GM18909 (cell line): ENCODE results near the gene RAF1.
"Not testable (repeated sequence)": the region's sequence is repeated elsewhere in the genome, so short reads cannot be mapped to it uniquely, and the experiment has no call there.

Experiments
- ATAC-seq: cut with Tn5 transposase; IDR thresholded peaks from one replicate; pipeline ENCODE4 v1.9.1; 2021; ENCODE audit warnings: mild to moderate bottlenecking; ENCODE audit not compliant: unreplicated experiment, poor library complexity

The RAF1 gene

DNA sequence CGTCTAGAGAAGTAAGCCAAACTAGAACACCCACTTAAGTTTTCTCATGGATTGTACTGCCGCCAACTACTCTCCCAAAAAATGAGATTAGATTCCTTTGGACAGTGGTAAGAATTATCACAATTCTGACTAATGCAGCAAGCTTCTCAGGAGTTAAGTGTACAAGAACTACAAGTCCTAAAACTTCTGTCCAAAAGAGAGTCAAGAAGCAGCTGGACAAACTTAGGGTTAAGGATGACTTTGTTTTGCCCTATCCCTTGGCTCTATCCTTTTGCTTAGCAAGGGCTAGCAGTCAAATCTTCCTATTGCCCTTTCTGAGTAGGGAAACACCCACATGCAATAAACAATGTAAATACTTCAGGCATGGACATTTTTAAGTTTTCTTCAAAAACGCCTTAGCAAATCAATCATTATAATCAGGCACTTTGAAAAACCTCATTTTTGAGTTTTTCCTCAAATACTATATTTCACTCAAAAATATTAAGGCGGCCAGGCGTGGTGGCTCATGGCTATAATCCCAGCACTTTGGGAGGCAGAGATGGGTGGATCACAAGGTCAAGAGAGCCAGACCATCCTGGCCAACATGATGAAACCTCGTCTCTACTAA is 19.5 kb downstream of the RAF1 start:
- ATAC-seq, result no peak

DNA sequence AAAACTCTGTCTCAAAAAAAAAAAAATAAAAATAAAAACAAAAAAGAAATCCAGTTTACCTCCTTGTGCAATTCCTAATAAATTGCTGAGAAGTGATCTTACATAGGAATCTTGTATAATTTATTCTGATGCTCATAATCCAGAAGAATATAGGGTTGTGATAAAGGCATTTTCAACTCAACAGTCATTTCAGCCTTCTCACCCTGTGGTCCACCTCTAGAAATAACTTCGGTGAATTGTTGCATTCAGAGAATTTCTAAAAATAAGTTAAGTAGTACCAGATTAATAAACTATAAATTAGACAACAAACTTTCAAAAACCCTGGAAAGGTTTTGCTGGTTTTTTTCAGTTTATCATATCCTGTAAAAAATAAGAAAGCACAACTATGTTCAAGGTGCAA is 20.2 kb downstream of the RAF1 start:
- no peak for ATAC-seq

DNA sequence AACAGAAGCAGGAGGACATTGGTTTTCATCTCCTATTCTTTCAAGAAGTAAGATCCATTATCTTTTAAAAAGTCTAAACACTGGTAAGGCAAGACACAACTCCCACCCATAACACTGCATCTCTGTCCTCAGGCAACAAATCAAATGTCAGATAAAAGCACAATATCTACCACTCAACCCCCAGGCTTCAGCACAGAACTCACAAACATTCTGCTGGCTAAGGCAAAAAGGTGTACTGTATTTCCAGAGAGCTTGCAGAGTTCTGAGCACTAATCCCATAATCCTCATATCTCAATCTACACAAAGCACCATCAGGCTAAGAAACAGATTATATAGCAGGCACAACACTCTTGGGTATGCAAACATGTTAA is 20.9 kb downstream of the RAF1 start:
- no peak for ATAC-seq

DNA sequence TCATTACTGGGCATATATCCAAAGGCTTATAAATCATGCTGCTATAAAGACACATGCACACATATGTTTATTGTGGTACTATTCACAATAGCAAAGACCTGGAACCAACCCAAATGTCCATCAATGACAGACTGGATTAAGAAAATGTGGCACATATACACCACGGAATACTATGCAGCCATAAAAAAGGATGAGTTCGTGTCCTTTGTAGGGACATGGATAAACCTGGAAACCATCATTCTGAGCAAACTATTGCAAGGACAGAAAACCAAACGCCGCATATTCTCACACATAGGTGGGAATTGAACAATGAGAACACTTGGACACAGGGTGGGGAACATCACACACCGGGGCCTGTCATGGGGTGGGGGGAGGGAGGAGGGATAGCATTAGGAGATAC is 23.1 kb downstream of the RAF1 start:
- not testable (repeated sequence) for ATAC-seq

DNA sequence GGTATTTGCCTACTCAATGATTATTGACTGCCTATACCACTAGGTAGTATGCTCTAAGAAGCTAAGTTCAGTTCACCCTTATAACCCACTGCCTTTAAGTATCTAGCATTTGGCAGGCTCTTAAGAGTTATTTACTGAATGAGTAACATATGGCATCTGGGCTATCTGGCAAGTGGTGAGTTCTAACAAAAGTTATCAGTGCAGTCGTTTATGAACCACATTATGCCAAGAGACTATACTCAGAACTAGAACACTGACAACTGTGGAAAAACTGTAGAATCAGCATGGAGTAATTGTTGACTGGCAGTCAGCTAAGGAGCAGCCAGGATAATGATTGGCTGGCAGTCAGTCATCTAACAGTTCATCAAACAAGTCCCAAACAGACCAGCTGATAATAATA is 25.8 kb downstream of the RAF1 start:
- ATAC-seq, result no peak

DNA sequence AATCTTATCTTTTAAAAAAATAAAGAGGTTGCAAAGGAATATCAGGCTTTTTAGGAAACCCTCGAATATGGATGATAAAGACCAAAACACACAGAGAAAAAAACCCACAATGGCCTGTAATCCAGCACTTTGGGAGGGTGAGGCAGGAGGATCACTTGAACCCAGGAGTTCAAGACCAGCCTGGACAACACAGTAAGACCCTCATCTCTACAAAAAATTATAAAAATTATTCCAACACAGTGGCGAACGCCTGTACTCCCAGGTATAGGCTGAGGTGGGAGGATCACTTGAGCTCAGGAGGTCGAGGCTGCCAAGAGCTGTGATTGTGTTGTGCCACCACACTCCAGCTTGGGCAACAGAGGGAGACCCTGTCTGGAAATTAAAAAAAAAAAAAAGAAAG is 30.8 kb downstream of the RAF1 start:
- ATAC-seq, result no peak

DNA sequence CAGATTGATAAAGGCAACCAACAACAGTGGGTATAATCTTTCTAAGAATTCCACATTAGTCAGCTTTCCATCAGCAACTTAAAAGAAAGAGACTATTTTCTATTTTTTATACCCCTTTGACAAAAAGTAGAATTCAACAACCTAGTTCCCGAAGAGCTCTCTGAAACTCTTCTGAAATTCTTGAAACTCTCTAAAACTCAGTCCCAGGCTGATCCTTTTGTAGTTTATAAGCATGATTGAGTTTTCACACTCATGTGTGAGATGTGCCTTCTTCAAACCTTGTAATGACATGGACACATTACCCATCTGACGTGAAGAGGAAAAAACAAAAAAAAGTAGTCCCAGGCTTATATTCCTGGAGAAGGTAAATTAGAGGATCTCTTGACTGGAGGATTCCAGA is 31.4 kb downstream of the RAF1 start:
- no peak for ATAC-seq

DNA sequence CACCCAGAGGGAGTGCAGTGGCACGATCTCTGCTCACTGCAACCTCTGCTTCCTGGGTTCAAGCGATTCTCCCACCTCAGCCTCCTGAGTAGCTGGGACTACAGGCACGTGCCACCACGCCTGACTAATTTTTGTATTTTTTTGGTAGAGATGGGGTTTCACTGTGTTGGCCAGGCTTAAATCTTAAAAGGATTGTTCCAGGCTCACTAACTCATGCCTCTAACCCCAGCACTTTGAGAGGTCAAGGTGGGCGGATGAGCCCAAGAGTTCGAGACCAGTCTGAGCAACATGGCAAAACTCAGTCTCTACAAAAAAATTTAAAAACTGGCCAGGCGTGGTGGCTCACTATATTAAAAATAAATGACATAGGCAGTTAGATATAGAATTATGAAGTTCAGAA is 33.1 kb downstream of the RAF1 start:
- ATAC-seq, result not testable (repeated sequence)

DNA sequence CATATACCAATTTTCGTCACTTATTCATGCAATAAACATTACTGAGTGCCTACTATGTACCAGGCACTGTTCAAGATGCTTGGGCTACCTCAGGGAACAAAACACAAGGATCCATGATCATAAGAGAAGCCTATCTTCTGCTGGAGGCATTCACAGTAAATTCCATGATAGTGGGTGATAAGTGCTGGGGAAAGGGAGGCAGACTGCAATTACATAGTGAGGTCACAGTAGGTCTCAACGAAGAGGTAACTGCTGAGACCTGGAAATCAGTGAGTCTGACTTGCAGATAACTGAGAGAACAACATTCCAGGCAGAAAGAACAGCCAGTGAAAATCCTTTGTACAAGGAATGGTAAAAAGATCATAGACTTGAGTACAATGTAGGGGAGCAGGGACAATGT is 33.6 kb downstream of the RAF1 start:
- ATAC-seq, result no peak

DNA sequence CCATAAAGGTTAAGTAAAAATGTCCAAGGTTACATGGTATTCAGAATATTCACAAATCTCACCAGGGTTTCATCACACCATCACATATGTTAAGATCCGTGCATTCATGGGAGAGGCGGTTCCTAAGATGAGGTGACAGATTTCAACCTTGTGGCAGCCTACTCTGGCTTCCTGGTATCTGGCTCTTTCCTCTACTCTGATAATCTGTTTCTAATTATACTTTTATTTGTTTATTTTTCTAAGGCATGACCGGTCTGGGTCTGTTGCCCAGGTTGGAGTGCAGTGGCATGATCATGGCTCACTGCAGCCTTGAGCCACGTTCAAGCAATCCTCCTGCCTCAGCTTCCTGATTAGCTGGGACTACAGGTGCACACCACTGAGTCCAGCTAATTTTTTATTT is 34.4 kb downstream of the RAF1 start:
- no peak for ATAC-seq

DNA sequence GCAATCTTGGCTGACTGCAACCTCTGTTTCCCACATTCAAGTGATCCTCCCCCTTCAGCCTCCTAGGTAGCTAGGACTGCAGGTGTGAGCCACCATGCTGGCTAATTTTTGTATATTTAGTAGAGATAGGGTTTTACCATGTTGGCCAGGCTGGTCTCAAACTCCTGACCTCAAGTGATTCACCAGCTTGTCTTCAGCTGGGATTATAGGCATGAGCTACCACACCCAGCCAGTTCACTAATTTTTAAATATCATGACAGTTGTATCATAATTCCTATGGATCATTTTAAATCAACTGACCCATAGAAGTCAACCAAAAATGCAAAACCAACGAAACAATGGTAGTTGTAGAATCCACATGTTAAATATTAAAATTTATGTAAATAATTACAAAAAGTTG is 35.1 kb downstream of the RAF1 start:
- ATAC-seq, result no peak

DNA sequence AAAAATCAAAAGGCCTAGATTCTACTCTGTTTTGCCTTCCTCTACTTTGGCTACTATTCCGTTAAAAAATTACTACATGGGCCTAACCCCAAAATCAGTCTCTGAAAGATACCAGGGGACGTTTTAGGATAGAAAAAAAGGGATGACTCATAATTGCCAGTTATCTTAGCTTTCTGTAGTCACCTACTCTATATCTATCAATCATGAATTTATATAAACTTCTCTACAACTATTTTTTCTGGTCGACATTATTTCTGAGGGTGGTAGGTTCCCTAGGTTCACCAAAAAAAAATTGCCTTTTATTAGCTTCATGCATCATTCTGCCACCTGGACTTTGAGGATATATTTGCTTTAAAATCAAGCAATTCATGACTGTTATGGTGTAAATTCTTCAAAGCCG is 36.5 kb downstream of the RAF1 start:
- no peak for ATAC-seq

DNA sequence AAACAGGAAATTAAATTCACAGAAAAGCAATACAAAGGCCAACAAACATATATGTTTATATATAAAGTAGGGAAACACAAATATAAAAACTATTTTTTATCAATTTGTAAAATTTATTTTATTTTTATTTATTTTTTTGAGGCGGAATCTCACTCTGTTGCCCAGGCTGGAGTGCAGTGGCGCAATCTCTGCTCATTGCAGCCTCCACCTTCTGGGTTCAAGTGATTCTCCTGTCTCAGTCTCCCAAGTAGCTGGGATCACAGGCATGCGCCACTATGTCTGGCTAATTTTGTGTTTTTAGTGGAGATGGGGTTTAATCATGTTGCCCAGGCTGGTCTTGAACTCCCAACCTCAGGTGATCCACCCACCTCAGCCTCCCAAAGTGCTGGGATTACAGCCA is 39.0 kb downstream of the RAF1 start:
- not testable (repeated sequence) for ATAC-seq

DNA sequence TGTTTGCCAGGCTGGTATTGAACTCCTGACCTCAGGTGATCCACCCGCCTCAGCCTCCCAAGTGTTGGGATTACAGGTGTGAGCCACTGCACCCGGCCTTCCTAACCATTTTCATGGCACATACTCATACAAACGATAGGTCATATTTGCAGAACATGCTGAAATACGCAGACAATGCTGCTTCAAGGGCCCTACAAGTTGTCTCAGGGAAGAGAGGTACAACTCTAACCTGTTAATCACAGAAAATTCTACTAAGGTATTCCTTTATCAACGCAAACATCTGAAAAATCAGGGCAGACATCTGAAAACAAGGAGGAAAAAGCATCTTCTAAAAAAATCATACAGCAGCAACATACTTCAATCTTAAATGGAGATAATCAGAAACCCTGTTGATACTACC is 39.9 kb downstream of the RAF1 start:
- no peak for ATAC-seq

DNA sequence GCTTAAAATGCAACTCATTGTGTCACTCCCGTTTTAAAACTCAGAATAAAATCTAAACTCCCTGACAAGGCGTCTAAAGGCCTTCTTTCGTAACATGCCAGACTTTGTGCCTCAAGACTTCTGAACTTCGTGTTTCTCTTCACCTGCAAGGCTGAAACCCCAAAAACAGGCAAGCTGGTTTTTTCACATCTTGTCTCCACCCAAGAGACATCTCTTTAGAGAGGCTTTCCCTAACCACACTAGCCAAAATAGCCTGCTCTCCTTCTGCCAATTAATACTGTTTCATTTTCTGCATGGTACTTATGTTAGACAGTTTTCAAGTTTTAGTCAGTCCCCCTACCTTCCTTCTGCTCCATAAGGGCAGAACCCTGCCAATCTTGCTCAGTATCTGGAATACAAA is 41.6 kb downstream of the RAF1 start:
- no peak for ATAC-seq

DNA sequence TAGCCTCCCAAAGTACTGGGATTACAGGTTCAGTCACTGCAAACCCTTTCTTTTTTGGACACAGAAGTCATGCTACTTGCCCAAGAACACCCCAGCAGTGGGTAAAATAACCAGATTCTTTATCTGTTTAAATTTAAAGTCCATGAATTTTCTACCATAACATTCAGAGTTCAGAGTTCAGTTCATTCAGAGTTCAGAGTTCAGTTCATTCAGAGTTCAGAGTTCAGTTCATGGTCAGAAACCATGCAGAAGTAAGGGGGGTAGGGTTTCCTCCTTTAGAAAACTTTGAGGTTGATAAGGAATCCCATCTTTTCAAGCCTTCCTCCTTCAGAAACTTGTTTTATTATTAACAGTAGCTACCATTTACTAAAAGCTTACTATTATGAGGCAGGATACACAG is 43.2 kb downstream of the RAF1 start:
- ATAC-seq, result no peak

DNA sequence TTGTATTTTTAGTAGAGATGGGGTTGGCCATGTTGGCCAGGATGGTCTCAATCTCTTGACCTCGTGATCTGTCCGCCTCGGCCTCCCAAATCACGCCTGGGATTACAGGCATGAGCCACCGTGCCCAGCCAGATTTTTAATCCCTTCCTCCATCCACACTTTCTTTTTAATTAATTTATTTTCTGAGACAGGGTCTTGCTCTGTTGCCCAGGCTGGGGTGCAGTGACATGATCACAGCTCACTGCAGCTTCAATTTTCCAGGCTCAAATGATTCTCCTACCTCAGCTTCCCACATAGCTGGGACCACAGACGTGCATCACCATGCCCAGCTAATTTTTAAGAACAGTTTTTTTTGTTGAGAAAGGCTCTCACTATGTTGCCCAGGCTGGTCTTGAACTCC is 43.6 kb downstream of the RAF1 start:
- ATAC-seq, result no peak

DNA sequence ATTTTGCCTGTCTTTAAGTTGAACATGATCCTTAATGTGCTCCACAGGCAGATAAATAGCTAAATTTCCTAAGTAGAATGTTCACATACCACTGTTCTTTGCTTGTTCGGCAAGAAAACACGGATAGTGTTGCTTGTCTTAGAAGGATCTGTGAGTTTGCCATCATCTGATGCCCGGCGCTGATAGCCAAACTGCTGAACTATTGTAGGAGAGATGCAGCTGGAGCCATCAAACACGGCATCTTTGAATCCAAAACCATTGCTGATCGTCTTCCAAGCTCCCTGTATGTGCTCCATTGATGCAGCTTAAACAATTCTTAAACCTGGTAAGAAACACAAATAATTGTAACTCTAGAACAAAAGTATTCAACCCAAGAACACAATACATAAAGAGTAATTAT is 45.5 kb downstream of the RAF1 start:
- ATAC-seq, result no peak

DNA sequence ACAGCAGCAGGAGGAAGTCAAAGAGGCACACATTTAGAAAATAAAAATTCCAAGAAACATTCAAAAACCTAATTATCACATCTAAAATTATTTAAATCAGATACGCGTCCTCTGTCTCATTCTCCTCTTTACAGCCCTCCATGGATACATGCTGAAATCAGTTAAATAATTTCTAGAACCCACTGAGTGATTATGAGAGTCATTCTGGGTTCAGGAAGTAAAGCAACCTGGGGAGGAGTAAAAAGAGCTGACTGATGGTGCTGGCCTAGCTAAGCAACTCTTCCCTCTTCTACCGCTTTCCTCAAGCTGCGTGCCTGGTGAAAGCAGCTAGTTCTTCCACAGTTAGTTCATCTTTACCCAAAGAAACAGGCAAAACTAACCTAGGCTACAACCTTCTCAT is 48.7 kb downstream of the RAF1 start:
- ATAC-seq, result no peak

DNA sequence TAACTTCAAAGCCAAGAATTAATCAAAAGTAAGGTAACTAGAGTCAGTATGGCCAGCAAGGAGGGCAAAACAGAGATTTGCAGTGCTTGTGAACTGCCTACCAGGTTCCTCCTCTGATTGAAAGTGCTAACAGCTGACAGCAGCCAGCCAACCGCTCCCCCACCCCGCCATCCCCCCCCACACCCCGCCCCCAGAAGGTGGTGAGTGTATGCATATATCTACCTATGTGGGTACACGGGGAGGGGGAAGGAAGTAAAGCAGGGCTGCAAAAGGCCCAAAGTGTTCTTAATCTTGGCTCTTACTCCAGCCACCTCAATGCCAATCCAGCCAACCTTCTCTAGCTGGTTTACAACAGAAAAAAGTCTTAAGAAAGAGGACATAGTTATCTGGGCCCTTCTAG is 50.7 kb downstream of the RAF1 start:
- no peak for ATAC-seq

DNA sequence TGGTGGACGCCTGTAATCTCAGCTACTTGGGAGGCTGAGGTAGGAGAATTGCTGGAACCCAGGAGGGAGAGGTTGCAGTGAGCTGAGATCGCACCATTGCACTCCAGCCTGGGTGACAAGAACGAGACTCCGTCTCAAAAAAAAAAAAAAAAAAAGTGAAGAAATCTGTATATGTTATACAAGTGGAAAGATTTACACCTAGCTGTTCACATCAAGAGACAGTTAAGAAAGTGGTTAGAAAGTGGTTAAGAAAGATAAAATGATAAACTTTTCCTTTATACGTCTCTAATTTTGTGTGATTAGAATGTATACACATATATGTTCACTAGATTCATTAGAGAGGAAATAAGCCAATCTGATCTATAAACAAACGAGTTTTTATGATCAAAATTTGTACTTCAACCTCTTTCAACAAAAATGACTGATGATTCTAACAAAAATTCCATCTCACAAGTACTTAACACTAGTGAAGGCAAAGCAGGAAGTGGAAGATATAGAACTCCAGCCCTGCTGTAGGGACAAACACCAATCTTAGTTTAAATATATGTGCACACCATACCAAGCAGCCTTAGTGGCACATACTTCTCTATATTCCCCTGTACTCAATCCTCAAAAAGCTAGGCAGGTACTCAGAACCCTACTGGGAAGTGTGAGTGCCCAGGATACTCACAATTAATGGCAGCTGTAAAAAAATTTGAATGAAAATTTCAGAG is 51.2 kb downstream of the RAF1 start:
- ATAC-seq, result no peak

DNA sequence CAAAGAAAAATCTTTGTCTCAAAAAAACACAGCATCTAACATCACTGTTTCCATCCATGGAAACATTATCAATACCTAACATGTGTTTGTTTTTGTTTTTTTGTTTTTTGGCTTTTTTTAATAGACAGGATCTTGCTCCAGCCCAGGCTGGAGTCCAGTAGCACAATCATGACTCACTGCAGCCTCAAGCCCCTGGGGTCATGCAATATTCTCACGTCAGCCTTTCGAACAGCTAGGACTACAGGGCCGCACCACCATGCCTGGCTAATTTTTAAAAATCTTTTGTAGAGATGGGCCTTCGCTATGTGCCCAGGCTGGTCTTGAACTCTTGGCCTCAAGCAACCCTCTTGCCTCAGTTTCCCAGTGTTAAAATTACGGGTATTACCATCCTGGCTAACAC is 52.8 kb downstream of the RAF1 start:
- ATAC-seq, result no peak

DNA sequence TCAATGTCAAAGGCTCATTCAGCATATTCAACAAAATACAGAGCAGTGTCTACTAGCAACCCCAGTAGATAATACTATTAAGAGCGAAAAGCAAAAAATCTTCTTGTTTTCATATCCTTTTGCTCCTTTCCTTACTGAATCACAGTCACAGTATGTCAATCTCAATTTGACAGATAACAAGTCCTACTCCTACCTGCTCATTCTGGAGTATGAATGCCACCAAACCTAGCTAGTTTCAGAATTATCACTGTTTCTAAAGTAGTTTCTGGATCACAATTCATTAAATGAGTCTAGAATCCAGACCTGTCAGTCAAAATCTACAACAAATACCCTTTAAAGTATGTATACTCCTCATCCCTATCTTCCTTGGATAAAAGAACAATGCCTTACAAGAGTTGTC is 55.5 kb downstream of the RAF1 start:
- ATAC-seq, result no peak
